ENCODE results near the gene CTNND2. TPM values are rescaled to one million over a fixed set of nuclear protein-coding genes. Genes with fewer than 3 reads are reported as not detected.

Gene CTNND2
- total RNA-seq, 3 donors from 2014 or later (not counting 1 experiment from before 2014, with no cell fraction given) = not detected

GRCh38 chr5:11455505-11455904, 448.7 kb downstream of the CTNND2 start:
- no peak overlapping the region for H3K4me3 ChIP-seq (ENCODE audit: low read length)
- no peaks in the 10 kb centered on the region for H3K4me1 Mint-ChIP-seq

GRCh38 chr5:11452852-11453251, 451.4 kb downstream of the CTNND2 start:
- Mint-ChIP-seq H3K27me3 (ENCODE audit: low read depth in 2 of 2) (no peaks in the 10 kb centered on the region), H3K9me3 (no peaks in the 10 kb centered on the region), H3K4me1 (no peaks in the 10 kb centered on the region), H3K4me3 (no peak overlapping the region), H3K27ac (no peak overlapping the region), H3K36me3 (no peaks in the 10 kb centered on the region)
- no peak for TF ChIP-seq CTCF (IDR thresholded peaks at IDR 0.05)
- intact Hi-C loops (cut with micrococcal nuclease) = no loop called here
- Histone ChIP-seq H3K27me3 (ENCODE audit: control insufficient read depth, insufficient read depth, low read length) (no peaks in the 10 kb centered on the region), H3K36me3 (ENCODE audit: control insufficient read depth, insufficient read depth, low read length) (no peaks in the 10 kb centered on the region), H3K9me3 (ENCODE audit: control insufficient read depth, insufficient read depth, low read length) (no peaks in the 10 kb centered on the region), H3K4me3 (ENCODE audit: low read length) (no peak overlapping the region), H3K27ac (ENCODE audit: low read length) (no peak overlapping the region), H3K4me1 (ENCODE audit: control insufficient read depth, insufficient read depth, low read length) (no peaks in the 10 kb centered on the region)
- no peak for ATAC-seq
- DNase-seq = no peak
- WGBS (ENCODE audit: insufficient coverage) = no CpG with 5 or more reads among the region's 2 CpGs

More at GRCh38 chr5:11455505-11455904, 448.7 kb downstream of the CTNND2 start:
- DNase-seq = no peak
- intact Hi-C loops (cut with micrococcal nuclease) = no loop called here
- no peak overlapping the region for H3K27ac ChIP-seq (ENCODE audit: low read length)
- no peaks in the 10 kb centered on the region for H3K27me3 ChIP-seq (ENCODE audit: control insufficient read depth, insufficient read depth, low read length)
- no peaks in the 10 kb centered on the region for H3K36me3 ChIP-seq (ENCODE audit: control insufficient read depth, insufficient read depth, low read length)
- no peak for TF ChIP-seq CTCF (IDR thresholded peaks at IDR 0.05)
- Mint-ChIP-seq H3K4me3 (no peak overlapping the region), H3K27ac (no peak overlapping the region), H3K9me3 (no peaks in the 10 kb centered on the region), H3K36me3 (no peaks in the 10 kb centered on the region), H3K27me3 (ENCODE audit: low read depth in 2 of 2) (no peaks in the 10 kb centered on the region)
- ATAC-seq = no peak
- no peaks in the 10 kb centered on the region for H3K9me3 ChIP-seq (ENCODE audit: control insufficient read depth, insufficient read depth, low read length)
- WGBS (ENCODE audit: insufficient coverage) = no CpG with 5 or more reads among the region's 2 CpGs
- H3K4me1 ChIP-seq (ENCODE audit: control insufficient read depth, insufficient read depth, low read length) = no peaks in the 10 kb centered on the region

- H3K27ac ChIP-seq (ENCODE audit: low read length) = no peak overlapping the region
- intact Hi-C loops (cut with micrococcal nuclease) = no loop called here
- no peaks in the 10 kb centered on the region for H3K36me3 Mint-ChIP-seq
These were observed 454.3 kb downstream of the CTNND2 start for GRCh38 chr5:11449966-11450365.

More at GRCh38 chr5:11449966-11450365, 454.3 kb downstream of the CTNND2 start:
- no peaks in the 10 kb centered on the region for H3K9me3 ChIP-seq (ENCODE audit: control insufficient read depth, insufficient read depth, low read length)
- H3K27me3 Mint-ChIP-seq (ENCODE audit: low read depth in 2 of 2) = peaks cover 3 to 12% of the 10 kb centered on the region in 2 donors
- no peaks in the 10 kb centered on the region for H3K4me1 ChIP-seq (ENCODE audit: control insufficient read depth, insufficient read depth, low read length)
- H3K36me3 ChIP-seq (ENCODE audit: control insufficient read depth, insufficient read depth, low read length) = no peaks in the 10 kb centered on the region
- H3K4me3 ChIP-seq (ENCODE audit: low read length) = no peak overlapping the region
- no peaks in the 10 kb centered on the region for H3K27me3 ChIP-seq (ENCODE audit: control insufficient read depth, insufficient read depth, low read length)
- no peak overlapping the region for H3K4me3 Mint-ChIP-seq
- no peaks in the 10 kb centered on the region for H3K9me3 Mint-ChIP-seq
- TF ChIP-seq CTCF (IDR thresholded peaks at IDR 0.05) = no peak
- DNase-seq (no peak), ATAC-seq (no peak)
- 78% methylated on average over 4 of the region's 4 CpGs for WGBS (ENCODE audit: insufficient coverage)
- no peak overlapping the region for H3K27ac Mint-ChIP-seq
- no peaks in the 10 kb centered on the region for H3K4me1 Mint-ChIP-seq
